CD14-positive monocyte (primary cell): ENCODE measurements around the gene LILRA2. TPM values are rescaled to one million over a fixed set of nuclear protein-coding genes. Genes with fewer than 3 reads are reported as not detected.

Experiments used
- DNase-seq, 3 donors: peaks; one replicate each; pipeline ENCODE4 v3.0.0-alpha.2; 2011 to 2022
- H2AFZ ChIP-seq: 2 replicates; pipeline ENCODE4 v1.6.0; 2012; ENCODE audit warnings: mild to moderate bottlenecking, low read depth, low read length, inconsistent platforms; ENCODE audit not compliant: insufficient read depth, poor library complexity, severe bottlenecking
- H3K27ac ChIP-seq, 2 donors: 1 replicate in 1 of 2; 2 replicates in 1 of 2; pipeline ENCODE4 v1.5.1; 2012 to 2013; ENCODE audit warnings: low read length in 2 of 2, control low read depth in 1 of 2, inconsistent platforms in 1 of 2, low read depth in 1 of 2, mild to moderate bottlenecking in 1 of 2
- H3K27me3 ChIP-seq, 2 donors: one replicate each; pipeline versions ENCODE4 v1.6.0 to v1.6.1; 2011 to 2013; ENCODE audit warnings: low read length in 2 of 2; ENCODE audit not compliant: control insufficient read depth in 2 of 2, insufficient read depth in 2 of 2
- H3K36me3 ChIP-seq, 2 donors: replicated peaks in 1 of 2; 1 replicate in 1 of 2; 2 replicates in 1 of 2; pipeline versions ENCODE4 v1.5.1 to v1.6.1; 2012 to 2013; ENCODE audit warnings: low read length in 2 of 2, control low read depth in 1 of 2, inconsistent platforms in 1 of 2, mild to moderate bottlenecking in 1 of 2; ENCODE audit not compliant: insufficient read depth in 2 of 2, control insufficient read depth in 1 of 2
- H3K4me1 ChIP-seq, 2 donors: 1 replicate in 1 of 2; 2 replicates in 1 of 2; pipeline versions ENCODE4 v1.5.1 to v1.6.1; 2012 to 2013; ENCODE audit warnings: low read length in 2 of 2, control low read depth in 1 of 2, inconsistent platforms in 1 of 2, mild to moderate bottlenecking in 1 of 2, moderate library complexity in 1 of 2; ENCODE audit not compliant: insufficient read depth in 2 of 2, control insufficient read depth in 1 of 2
- H3K4me2 ChIP-seq: replicated peaks from 2 replicates; pipeline ENCODE3; 2012; ENCODE audit warnings: low read length, moderate library complexity, mild to moderate bottlenecking; ENCODE audit not compliant: poor library complexity, severe bottlenecking; ENCODE audit errors: extremely low read depth
- H3K4me3 ChIP-seq, 3 experiments: fragments of 200-600 bp in 1 of 3; sonication (generic) in 1 of 3; replicated peaks in 1 of 3; 1 replicate in 2 of 3; 2 replicates in 1 of 3; pipeline ENCODE4 v1.5.1; 2011 to 2013; ENCODE audit warnings: low read length in 3 of 3, mild to moderate bottlenecking in 3 of 3, control low read depth in 2 of 3, low read depth in 2 of 3, inconsistent platforms in 1 of 3, moderate library complexity in 1 of 3
- H3K79me2 ChIP-seq: 2 replicates; pipeline ENCODE4 v1.6.0; 2012; ENCODE audit warnings: mild to moderate bottlenecking, control low read depth, inconsistent platforms, low read length, moderate library complexity; ENCODE audit not compliant: insufficient read depth
- H3K9ac ChIP-seq: 2 replicates; pipeline ENCODE4 v1.6.0; 2017; ENCODE audit warnings: low read length, mild to moderate bottlenecking; ENCODE audit not compliant: insufficient read depth, poor library complexity, severe bottlenecking
- H3K9me3 ChIP-seq, 2 donors: replicated peaks in 1 of 2; 1 replicate in 1 of 2; 2 replicates in 1 of 2; pipeline versions ENCODE4 v1.5.1 to v1.6.1; 2012 to 2013; ENCODE audit warnings: low read length in 2 of 2, control low read depth in 1 of 2; ENCODE audit not compliant: control insufficient read depth in 1 of 2, insufficient read depth in 1 of 2
- H4K20me1 ChIP-seq: 2 replicates; pipeline ENCODE4 v1.6.0; 2012; ENCODE audit warnings: mild to moderate bottlenecking, low read length, control low read depth, moderate library complexity; ENCODE audit not compliant: insufficient read depth
- H3K27ac Mint-ChIP-seq, 7 donors: one replicate each; pipeline ENCODE4 v1.8.0; 2020; ENCODE audit warnings: mild to moderate bottlenecking in 7 of 7, mixed read lengths in 7 of 7, moderate library complexity in 6 of 7, inconsistent platforms in 2 of 7
- H3K27me3 Mint-ChIP-seq, 3 donors: one replicate each; pipeline ENCODE4 v1.8.0; 2021 to 2022; ENCODE audit warnings: low read depth in 3 of 3, mild to moderate bottlenecking in 3 of 3, mixed read lengths in 3 of 3, moderate library complexity in 3 of 3, inconsistent platforms in 1 of 3
- H3K36me3 Mint-ChIP-seq, 2 donors: one replicate each; pipeline ENCODE4 v1.8.0; 2020; ENCODE audit warnings: mixed read lengths in 2 of 2, inconsistent platforms in 1 of 2, mild to moderate bottlenecking in 1 of 2
- H3K4me1 Mint-ChIP-seq: one replicate; pipeline ENCODE4 v1.8.0; 2020; ENCODE audit warnings: mild to moderate bottlenecking, mixed read lengths
- H3K4me3 Mint-ChIP-seq, 2 donors: one replicate each; pipeline ENCODE4 v1.8.0; 2020; ENCODE audit warnings: mild to moderate bottlenecking in 2 of 2, mixed read lengths in 2 of 2, moderate library complexity in 1 of 2
- H3K9me3 Mint-ChIP-seq, 7 donors: one replicate each; pipeline ENCODE4 v1.8.0; 2020 to 2022; ENCODE audit warnings: mixed read lengths in 7 of 7, mild to moderate bottlenecking in 6 of 7, moderate library complexity in 6 of 7, inconsistent platforms in 2 of 7
- WGBS: methylation state at CpG from one replicate; pipeline ENCODE4 v1.1.5; 2013; ENCODE audit warnings: missing lambda C conversion rate; ENCODE audit not compliant: insufficient coverage; 5-methylcytosine and 5-hydroxymethylcytosine counted together
- intact Hi-C, 2 donors: fragments of 100-400 bp; cut with micrococcal nuclease; formaldehyde crosslinking; loops; one replicate each; pipeline versions ENCODE4 v1.15.0 to v1.15.1; 2023
- polyA plus RNA-seq, 3 donors: library from polyadenylated mRNA; depleted of rRNA in 1 of 3; unstranded in 2 of 3; stranded (reverse) in 1 of 3; fragments of 300-500 nt in 2 of 3; fragments of >200 nt in 1 of 3; fragmentation: Illumina TruSeq in 2 of 3; gene quantifications; 1 replicate in 2 of 3; 2 replicates in 1 of 3; pipeline ENCODE4 v1.2.3, GENCODE V29; 2012 to 2021
- TF ChIP-seq, protein P1 (sequence below): fragments of 200-600 bp; IDR thresholded peaks from one replicate; pipeline ENCODE4 v1.8.0; 2022; ENCODE audit warnings: antibody characterized with exemption, mild to moderate bottlenecking

Gene LILRA2
- polyA plus RNA-seq, 3 donors = 333 to 451 (median 377) TPM

DNA sequence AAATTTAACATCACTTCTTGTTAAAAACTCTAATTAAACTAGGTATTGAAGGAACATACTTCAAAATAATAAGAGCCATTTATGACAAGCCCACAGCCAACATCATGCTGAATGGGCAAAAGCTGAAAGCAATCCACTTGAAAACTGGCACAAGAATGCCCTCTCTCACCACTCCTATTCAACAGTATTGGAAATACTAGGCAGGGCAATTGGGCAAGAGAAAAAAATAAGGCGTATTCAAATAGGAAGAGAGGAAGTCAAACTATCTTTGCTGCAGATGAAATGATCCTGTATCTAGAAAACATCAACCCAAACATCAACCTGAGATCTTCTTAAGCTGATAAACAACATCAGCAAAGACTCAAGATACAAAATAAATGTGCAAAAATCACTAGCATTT lies 41.1 kb downstream of the LILRA2 start:
- H3K4me1 ChIP-seq = peaks cover 47 to 69% of the 10 kb centered on the region in 2 donors
- no CpG with 5 or more reads among the region's 1 CpG for WGBS
- no peaks in the 10 kb centered on the region for H3K9me3 ChIP-seq
- no peak overlapping the region for H2AFZ ChIP-seq
- Mint-ChIP-seq H3K36me3 (peaks cover 0 to 2% of the 10 kb centered on the region in 2 donors), H3K27me3 (peaks cover 0 to 3% (median 0%) of the 10 kb centered on the region in 3 donors), H3K9me3 (peaks cover 0 to 5% (median 0%) of the 10 kb centered on the region in 7 donors), H3K4me1 (peaks cover 65% of the 10 kb centered on the region), H3K4me3 (no peak overlapping the region), H3K27ac (no peak overlapping the region)
- H3K27me3 ChIP-seq = no peaks in the 10 kb centered on the region
- no peak overlapping the region for H3K27ac ChIP-seq
- no peak for DNase-seq
- no peaks in the 10 kb centered on the region for H3K36me3 ChIP-seq
- no peak overlapping the region for H3K9ac ChIP-seq
- H3K4me3 ChIP-seq = no peak overlapping the region
- no peaks in the 10 kb centered on the region for H3K79me2 ChIP-seq
- TF ChIP-seq, protein P1, sequence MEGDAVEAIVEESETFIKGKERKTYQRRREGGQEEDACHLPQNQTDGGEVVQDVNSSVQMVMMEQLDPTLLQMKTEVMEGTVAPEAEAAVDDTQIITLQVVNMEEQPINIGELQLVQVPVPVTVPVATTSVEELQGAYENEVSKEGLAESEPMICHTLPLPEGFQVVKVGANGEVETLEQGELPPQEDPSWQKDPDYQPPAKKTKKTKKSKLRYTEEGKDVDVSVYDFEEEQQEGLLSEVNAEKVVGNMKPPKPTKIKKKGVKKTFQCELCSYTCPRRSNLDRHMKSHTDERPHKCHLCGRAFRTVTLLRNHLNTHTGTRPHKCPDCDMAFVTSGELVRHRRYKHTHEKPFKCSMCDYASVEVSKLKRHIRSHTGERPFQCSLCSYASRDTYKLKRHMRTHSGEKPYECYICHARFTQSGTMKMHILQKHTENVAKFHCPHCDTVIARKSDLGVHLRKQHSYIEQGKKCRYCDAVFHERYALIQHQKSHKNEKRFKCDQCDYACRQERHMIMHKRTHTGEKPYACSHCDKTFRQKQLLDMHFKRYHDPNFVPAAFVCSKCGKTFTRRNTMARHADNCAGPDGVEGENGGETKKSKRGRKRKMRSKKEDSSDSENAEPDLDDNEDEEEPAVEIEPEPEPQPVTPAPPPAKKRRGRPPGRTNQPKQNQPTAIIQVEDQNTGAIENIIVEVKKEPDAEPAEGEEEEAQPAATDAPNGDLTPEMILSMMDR = no peak
- no peak overlapping the region for H3K4me2 ChIP-seq
- intact Hi-C loops = no loop called here
- H4K20me1 ChIP-seq = no peaks in the 10 kb centered on the region

DNA sequence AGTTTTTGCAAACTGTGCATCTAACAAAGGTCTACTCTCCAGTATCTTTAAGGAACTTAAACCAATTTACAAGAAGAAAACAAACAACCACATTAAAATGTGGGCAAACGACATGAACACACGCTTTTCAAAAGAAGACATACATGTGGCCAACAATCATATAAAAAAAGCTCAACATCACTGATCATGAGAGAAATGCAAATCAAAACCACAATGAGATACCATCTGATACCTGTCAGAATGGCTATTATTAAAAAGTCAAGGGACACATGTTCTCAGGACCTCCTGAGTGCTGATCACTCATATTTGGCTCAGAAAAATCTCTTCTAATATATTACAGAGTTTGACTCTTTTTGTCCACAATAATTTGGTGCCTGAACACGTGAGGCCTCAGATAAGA lies 42.5 kb downstream of the LILRA2 start:
- H3K4me1 ChIP-seq = peaks cover 43 to 56% of the 10 kb centered on the region in 2 donors
- no peaks in the 10 kb centered on the region for H3K27me3 ChIP-seq
- H4K20me1 ChIP-seq = no peaks in the 10 kb centered on the region
- peak overlapping the region; percentile 10 for H2AFZ ChIP-seq
- no peak overlapping the region for H3K4me3 ChIP-seq
- no peak overlapping the region for H3K9ac ChIP-seq
- H3K79me2 ChIP-seq = no peaks in the 10 kb centered on the region
- no peak for DNase-seq
- H3K27ac Mint-ChIP-seq = peak overlapping the region in 2 of 7 donors; percentile 13 to 48
- H3K36me3 ChIP-seq = no peaks in the 10 kb centered on the region
- no peak overlapping the region for H3K4me2 ChIP-seq
- H3K9me3 ChIP-seq = no peaks in the 10 kb centered on the region
- H3K4me1 Mint-ChIP-seq = peaks cover 61% of the 10 kb centered on the region
- peaks cover 0 to 3% (median 1%) of the 10 kb centered on the region in 3 donors for H3K27me3 Mint-ChIP-seq
- H3K9me3 Mint-ChIP-seq = peaks cover 0 to 5% (median 0%) of the 10 kb centered on the region in 7 donors
- H3K36me3 Mint-ChIP-seq = peaks cover 0 to 2% of the 10 kb centered on the region in 2 donors
- WGBS = 84% methylated on average over 3 of the region's 3 CpGs
- H3K4me3 Mint-ChIP-seq = no peak overlapping the region
- H3K27ac ChIP-seq = peak overlapping the region in 1 of 2 donors; percentile 11
- intact Hi-C loops = no loop called here
- TF ChIP-seq, protein P1 = no peak
